Measurements from ENCODE around the gene DAAM1. TPM values are rescaled to one million over a fixed set of nuclear protein-coding genes. Genes with fewer than 3 reads are reported as not detected.

DAAM1 gene
- polyA plus RNA-seq, 1 experiment, result 4.7 TPM

GRCh38 chr14:59354666-59355065 lies 166.2 kb downstream of the DAAM1 start:
- no peak for TF ChIP-seq CTCF (IDR thresholded peaks at IDR 0.05; ENCODE audit: insufficient read depth, low read depth, low read length)
- no peak for DNase-seq (ENCODE audit: low read depth)
- ChIA-PET CTCF (no interaction called here), POLR2A (no interaction called here)
- H3K27me3 ChIP-seq (ENCODE audit: control insufficient read depth, insufficient read depth, low read length), result no peaks in the 10 kb centered on the region
- H3K4me3 ChIP-seq (ENCODE audit: low read depth, low read length), result no peak overlapping the region
- H3K36me3 ChIP-seq (ENCODE audit: control insufficient read depth, insufficient read depth, low read length), result peaks cover 1% of the 10 kb centered on the region; the same call in 1 of the 2 replicates

DNA sequence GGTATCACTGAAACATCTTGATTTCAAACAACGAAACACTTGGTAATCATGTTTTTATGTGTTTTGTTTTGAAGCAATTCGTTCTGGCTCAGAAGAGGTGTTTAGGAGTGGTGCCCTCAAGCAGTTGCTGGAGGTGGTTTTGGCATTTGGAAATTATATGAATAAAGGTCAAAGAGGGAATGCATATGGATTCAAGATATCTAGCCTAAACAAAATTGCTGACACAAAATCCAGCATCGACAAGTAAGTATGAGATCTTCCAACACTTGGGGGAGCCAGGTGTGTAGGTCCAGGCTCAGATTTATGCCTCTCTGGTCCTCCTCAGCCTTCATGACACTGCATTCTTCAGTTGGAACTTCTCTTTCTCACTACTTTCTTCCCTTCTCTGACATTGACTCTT lies 166.6 kb downstream of the DAAM1 start:
- Histone ChIP-seq H3K4me3 (ENCODE audit: low read depth, low read length) (no peak overlapping the region), H3K36me3 (ENCODE audit: control insufficient read depth, insufficient read depth, low read length) (peaks cover 1% of the 10 kb centered on the region; the same call in 1 of the 2 replicates), H3K27me3 (ENCODE audit: control insufficient read depth, insufficient read depth, low read length) (no peaks in the 10 kb centered on the region)
- POLR2A ChIA-PET, result no interaction called here
- CTCF ChIA-PET, result no interaction called here
- TF ChIP-seq CTCF (IDR thresholded peaks at IDR 0.05; ENCODE audit: insufficient read depth, low read depth, low read length), result no peak
- DNase-seq (ENCODE audit: low read depth), result no peak

DNA sequence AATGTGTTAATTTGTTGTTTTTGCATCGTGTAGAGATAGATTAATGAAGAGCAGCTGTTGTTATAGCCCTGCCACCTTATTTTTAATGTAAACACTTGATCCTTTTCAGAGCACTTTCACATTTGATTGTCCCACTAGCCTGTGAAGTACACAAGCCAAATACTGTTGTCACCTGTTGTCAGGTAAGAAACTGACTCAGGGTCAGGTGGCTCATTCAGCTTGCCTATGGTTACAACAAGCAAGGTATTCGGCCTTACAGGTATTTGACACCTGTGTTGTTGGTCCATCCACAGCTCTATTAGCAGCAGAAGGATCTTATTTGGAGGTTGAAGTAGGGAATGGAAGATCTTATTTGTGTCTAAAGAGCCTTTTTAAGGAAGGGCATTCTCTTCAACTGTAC lies 167.8 kb downstream of the DAAM1 start:
- DNase-seq (ENCODE audit: low read depth), result no peak
- no peak for TF ChIP-seq CTCF (IDR thresholded peaks at IDR 0.05; ENCODE audit: insufficient read depth, low read depth, low read length)
- H3K27me3 ChIP-seq (ENCODE audit: control insufficient read depth, insufficient read depth, low read length), result no peaks in the 10 kb centered on the region
- CTCF ChIA-PET, result interaction anchor here (0.6 kb wide), 1 partner anchor 77 kb away, joined by 3 read pairs; no protein-coding TSS in a partner anchor
- H3K4me3 ChIP-seq (ENCODE audit: low read depth, low read length), result no peak overlapping the region
- POLR2A ChIA-PET, result no interaction called here
- H3K36me3 ChIP-seq (ENCODE audit: control insufficient read depth, insufficient read depth, low read length), result peaks cover 1% of the 10 kb centered on the region; the same call in 1 of the 2 replicates

GRCh38 chr14:59356767-59357166 lies 168.3 kb downstream of the DAAM1 start:
- ChIA-PET POLR2A (no interaction called here), CTCF (no interaction called here)
- Histone ChIP-seq H3K27me3 (ENCODE audit: control insufficient read depth, insufficient read depth, low read length) (no peaks in the 10 kb centered on the region), H3K36me3 (ENCODE audit: control insufficient read depth, insufficient read depth, low read length) (peaks cover 1% of the 10 kb centered on the region; the same call in 1 of the 2 replicates), H3K4me3 (ENCODE audit: low read depth, low read length) (no peak overlapping the region)
- TF ChIP-seq CTCF (IDR thresholded peaks at IDR 0.05; ENCODE audit: insufficient read depth, low read depth, low read length), result no peak
- no peak for DNase-seq (ENCODE audit: low read depth)

GRCh38 chr14:59358102-59358501 lies 169.6 kb downstream of the DAAM1 start:
- no peak for TF ChIP-seq CTCF (IDR thresholded peaks at IDR 0.05; ENCODE audit: insufficient read depth, low read depth, low read length)
- POLR2A ChIA-PET, result interaction anchor here (1.0 kb wide), 1 partner anchor 20 kb away, joined by 3 read pairs; no protein-coding TSS in a partner anchor
- no peak overlapping the region for H3K4me3 ChIP-seq (ENCODE audit: low read depth, low read length)
- DNase-seq (ENCODE audit: low read depth), result peak; percentile 87
- CTCF ChIA-PET, result no interaction called here
- H3K36me3 ChIP-seq (ENCODE audit: control insufficient read depth, insufficient read depth, low read length), result peaks cover 1% of the 10 kb centered on the region; the same call in 1 of the 2 replicates
- no peaks in the 10 kb centered on the region for H3K27me3 ChIP-seq (ENCODE audit: control insufficient read depth, insufficient read depth, low read length)

All from BJ (cell line).